HG02623 (cell line): Measurements from ENCODE around the gene LAPTM4A.
A peak's percentile ranks its signal among the peaks of the same experiment; 100 is the strongest.
"Not testable (repeated sequence)": the region's sequence is repeated elsewhere in the genome, so short reads cannot be mapped to it uniquely, and the experiment has no call there.

Experiments
- ATAC-seq: cut with Tn5 transposase; IDR thresholded peaks from one replicate; pipeline ENCODE4 v1.9.1; 2021; ENCODE audit warnings: moderate library complexity; ENCODE audit not compliant: unreplicated experiment

The LAPTM4A gene

DNA sequence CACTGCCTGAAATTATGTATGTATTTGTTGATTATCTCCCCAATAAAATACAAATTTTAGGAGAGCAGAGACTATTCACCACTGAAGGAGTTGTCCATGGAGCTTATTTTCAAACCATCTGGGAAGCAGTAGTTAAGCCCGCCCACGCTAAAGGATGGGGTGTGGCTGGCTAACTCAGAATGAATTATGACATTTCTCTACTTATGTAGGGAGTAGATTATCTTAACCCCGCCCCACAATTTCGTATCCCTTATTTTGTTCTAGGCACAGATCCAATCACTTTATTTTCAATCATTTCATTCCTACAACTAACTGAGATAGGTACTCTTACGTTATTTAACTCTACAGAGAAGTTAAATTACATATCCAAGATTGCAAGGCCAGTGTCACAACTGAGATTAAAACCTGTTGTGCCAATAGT, 1.4 kb upstream of the LAPTM4A start:
- no peak for ATAC-seq

DNA sequence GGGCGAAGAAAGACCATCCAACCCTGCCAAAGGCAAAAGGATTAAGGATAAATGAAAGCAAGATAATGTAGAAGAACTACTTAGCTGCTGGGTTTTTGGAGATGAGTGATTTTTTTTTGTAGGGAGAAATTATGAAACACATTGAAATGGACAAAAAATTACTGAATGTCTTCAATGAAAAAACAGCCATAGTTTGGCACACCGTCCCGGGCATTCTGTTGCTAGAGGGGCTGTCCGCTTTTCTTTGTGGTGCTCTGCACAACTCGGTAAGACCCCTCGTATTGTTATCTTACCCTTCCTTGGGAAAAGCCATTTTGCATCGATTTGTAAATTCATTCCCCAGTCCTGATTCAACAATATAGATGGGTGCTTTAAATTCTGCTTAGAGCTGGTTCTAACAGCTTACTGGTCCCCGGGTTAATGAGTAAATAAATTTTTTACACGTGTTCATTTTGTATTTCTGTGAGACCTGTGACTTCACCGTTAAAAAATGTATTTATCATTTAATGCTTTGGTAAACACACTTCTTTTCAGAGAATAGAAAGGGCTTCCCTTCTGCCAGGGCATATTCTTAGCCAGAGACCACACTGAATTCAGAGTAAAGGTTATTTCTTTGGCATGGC, 912 bp upstream of the LAPTM4A start:
- ATAC-seq, result no peak

- ATAC-seq, result peak; percentile 8
These were observed 539 bp downstream of the LAPTM4A start for GRCh38 chr2:20050646-20051531.

DNA sequence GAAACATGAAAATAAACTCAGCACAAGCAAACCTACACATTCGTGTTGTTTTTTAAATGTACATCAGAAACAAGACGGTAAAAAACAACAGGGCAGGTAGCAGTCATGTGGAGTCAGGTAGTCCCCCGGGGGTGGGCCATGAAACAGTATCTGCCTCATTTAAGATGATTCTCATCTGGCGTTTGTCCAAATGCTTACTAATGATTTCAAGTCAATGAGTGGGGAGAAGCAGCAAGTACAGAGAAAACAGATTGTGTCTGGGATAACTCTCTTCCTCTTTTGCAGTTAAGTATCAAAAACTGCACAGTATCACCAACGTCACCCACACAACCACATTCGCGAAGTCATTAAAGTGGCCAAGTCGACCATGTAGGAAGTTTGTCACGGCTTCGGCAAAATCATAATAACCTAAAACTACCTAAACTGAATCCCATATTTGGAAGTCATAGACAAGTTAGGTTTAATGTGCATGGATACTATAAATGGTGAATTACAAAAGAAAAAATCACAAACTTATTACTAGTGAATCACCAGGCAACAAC, 1.3 kb downstream of the LAPTM4A start:
- no peak for ATAC-seq

DNA sequence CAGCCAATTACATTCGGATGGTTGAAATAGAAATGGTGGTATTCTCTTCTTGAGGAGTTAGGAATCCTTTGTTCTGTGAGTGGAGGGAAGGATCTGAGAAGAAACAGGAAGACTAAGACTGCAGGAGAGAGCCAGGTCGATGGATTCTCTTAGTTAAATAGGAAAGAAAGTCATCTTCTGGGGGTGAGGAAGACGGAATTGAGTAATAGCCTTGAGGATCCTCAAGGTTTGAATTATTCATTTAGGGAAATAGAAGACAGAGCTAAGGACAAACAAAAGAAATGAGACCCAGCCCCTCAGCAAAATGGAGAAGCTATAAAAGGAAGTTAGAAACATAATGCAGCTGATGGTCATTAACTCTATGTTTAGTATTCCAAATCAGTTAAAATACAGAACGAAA, 1.8 kb downstream of the LAPTM4A start:
- ATAC-seq, result no peak

GRCh38 chr2:20048488-20049448, 2.7 kb downstream of the LAPTM4A start:
- no peak for ATAC-seq

GRCh38 chr2:20045712-20046292, 5.6 kb downstream of the LAPTM4A start:
- not testable (repeated sequence) for ATAC-seq

- no peak for ATAC-seq
These were observed 6.7 kb downstream of the LAPTM4A start for GRCh38 chr2:20044778-20045177.

DNA sequence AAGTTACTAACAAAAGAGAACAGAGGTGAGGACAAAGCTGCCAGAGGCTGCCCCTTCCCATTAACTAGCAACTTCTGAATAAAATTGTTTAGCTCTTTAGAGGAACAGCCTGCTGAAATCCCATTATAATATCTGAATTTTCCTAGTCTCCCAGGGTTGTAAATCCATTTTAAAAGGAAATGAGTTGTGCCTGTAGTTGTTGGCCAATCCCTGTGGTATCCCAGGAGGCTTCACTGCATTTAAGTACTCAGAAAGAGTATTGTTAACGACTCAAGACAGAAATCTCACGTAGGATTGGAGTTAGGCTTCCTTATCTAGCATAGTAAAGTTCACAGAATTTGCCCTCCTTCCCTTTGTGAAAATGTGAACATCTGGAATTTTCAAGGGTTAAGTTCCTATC, 8.9 kb downstream of the LAPTM4A start:
- ATAC-seq, result no peak

DNA sequence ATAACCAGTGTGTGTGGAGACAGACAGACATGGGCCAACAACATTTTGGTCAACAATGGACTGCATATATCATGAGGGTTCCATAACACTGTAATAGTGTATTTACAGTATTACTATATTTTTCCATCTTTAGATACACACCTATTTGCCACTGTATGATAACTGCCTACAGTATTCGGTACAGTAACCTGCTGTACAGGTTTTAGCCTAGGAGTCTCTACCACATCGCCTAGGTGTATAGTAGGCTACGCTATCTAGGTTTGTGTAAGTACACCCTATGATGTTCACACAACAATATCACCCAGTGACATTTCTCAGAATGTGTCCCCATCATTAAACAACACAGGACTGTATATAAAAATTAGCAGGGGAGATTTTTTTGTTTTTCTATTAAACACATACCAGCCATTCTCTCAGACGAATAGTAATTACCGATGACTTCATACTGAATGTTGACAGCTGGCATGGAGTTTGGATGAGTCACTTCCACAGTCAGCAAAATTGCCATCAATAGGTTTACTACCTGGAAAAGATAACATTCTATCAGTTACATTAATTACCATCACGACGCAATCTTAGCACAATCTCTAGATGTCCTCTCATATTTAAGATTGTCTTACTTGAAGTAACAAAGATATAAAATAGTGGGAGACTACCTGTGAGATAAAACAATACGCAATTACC, 10.8 kb downstream of the LAPTM4A start:
- no peak for ATAC-seq

DNA sequence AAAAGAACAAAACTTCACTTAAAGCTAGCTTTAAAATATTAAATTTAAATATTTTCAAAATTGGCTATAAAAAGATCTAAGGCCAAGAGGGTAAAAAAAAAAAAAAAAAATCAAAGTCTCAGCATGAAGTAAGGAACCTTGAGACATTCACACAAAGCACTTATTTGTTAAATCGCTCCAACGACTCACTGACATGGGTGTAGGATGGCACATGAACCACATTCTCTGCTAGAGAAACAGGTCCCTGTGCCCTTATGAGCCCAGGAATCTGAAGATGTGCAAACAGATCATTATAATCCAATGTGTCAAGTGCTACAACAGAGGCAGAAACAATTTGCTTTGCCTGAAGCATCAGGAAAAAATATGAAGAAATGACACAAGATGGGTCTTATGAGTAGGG, 13.8 kb downstream of the LAPTM4A start:
- ATAC-seq, result no peak

- no peak for ATAC-seq
These were observed 15.3 kb downstream of the LAPTM4A start for GRCh38 chr2:20035955-20036666.

DNA sequence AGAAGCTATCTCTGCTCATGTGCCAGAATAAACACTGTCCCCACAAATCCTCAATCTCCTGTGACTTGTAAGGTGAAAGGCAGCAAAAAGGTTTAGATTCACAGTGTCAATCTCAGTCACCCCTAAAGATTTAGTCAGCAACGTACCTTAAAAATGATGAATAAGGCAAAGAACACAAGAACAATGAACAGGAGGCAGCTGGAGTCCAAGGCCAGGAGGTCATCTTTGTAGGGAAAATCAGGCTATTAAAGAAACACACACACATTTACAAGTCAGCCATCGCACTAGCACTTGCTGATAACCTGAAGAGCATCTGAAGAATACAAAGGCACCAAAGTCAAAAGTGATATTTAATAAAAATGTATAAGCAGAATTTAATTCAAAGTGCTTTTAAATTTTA, 16.6 kb downstream of the LAPTM4A start:
- no peak for ATAC-seq

DNA sequence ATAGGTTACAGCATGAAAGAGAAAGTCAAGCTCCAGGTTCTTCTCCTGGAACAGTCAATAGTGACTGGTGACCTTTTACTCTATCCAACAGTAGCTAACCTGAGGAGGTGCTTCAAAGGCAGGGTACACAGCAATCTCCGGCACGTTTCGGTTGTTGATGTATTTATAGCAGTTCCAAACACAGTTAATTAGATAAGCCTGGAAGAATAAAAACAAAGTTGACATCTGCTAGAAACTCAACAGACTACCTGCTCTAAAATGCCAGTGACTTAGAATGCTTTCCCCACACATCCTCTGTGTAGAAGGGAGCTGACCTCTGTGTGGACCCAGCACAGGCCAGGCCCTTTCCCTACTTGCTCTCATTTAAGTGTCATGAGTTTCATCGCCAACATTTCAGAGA, 17.2 kb downstream of the LAPTM4A start:
- no peak for ATAC-seq

DNA sequence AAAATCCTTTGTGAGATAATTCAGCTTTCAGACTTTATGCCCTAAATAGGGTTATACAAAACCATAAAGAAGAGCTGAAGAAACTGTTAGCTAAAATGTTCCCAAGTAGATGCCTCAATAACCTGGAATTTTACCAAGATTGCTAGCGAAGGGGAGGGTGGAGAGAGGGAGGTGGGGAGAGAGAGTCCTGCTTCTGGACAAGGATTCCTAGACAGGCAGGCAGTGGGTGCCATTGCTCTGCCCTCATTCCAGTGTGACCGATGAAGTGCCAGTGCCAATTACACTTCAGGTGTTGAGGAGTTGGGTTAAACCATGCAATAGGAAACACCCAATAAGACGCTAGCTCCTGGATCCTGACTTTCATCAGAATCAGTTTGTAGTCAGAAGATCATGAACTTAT, 18.1 kb downstream of the LAPTM4A start:
- no peak for ATAC-seq

GRCh38 chr2:20030224-20030623, 21.2 kb downstream of the LAPTM4A start:
- no peak for ATAC-seq

GRCh38 chr2:20027705-20028434, 23.6 kb downstream of the LAPTM4A start:
- ATAC-seq, result no peak

DNA sequence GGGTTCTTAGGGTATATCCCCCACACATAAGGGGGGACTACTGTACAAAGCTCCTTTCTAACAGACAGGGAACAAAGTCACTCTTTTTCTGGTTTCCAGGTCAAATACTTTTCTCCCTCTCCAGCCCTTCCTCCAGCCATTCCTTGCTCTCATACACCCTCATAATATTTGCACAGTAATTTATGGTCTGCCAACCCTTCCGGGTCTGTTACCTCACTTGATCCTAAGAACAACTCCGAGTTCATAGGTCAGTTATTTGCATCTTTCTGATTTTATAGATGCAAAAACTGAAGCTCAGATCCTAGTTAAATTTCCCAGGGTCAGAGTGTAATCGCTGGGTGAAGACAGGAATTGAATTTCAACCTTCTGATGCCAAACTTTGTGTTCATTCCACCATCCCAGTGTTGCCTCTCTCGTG, 24.2 kb downstream of the LAPTM4A start:
- ATAC-seq, result no peak
